Kidney (tissue), 14 donors: ENCODE data around the gene AXIN1. TPM values are rescaled to one million over a fixed set of nuclear protein-coding genes. Genes with fewer than 3 reads are reported as not detected.

Source experiments
- DNase-seq, 5 donors: peaks; one replicate each; pipeline ENCODE4 v3.0.0-alpha.2; 2013 to 2020
- FAIRE-seq: peaks from 2 replicates; lab custom pipeline; 2012; peaks lifted over from hg19 to GRCh38; lab: Jason Lieb, UNC
- H3K27ac ChIP-seq, 2 donors: one replicate each; pipeline ENCODE4 v1.7.0; 2013; ENCODE audit warnings: low read depth in 2 of 2, low read length in 2 of 2, inconsistent platforms in 1 of 2
- H3K27me3 ChIP-seq: one replicate; pipeline ENCODE4 v1.7.1; 2013; ENCODE audit warnings: low read length, inconsistent platforms; ENCODE audit not compliant: control insufficient read depth, insufficient read depth
- H3K36me3 ChIP-seq, 3 donors: one replicate each; pipeline versions ENCODE4 v1.7.0 to v1.7.1; 2013; ENCODE audit warnings: low read length in 3 of 3, control low read depth in 1 of 3, inconsistent platforms in 1 of 3; ENCODE audit not compliant: insufficient read depth in 3 of 3, control insufficient read depth in 2 of 3
- H3K4me1 ChIP-seq, 3 donors: one replicate each; pipeline versions ENCODE4 v1.7.0 to v1.7.1; 2013; ENCODE audit warnings: low read length in 3 of 3, inconsistent platforms in 1 of 3, low read depth in 1 of 3; ENCODE audit not compliant: control insufficient read depth in 2 of 3, insufficient read depth in 2 of 3
- H3K4me3 ChIP-seq, 3 donors: one replicate each; pipeline versions ENCODE4 v1.7.0 to v1.8.1; 2013; ENCODE audit warnings: low read length in 3 of 3, control low read depth in 1 of 3, inconsistent platforms in 1 of 3
- H3K9ac ChIP-seq, 3 donors: one replicate each; pipeline versions ENCODE4 v1.7.0 to v1.7.1; 2013; ENCODE audit warnings: low read length in 3 of 3, control low read depth in 1 of 3, inconsistent platforms in 1 of 3
- H3K9me3 ChIP-seq, 3 donors: one replicate each; pipeline versions ENCODE4 v1.7.0 to v1.7.1; 2013; ENCODE audit warnings: low read length in 3 of 3, control low read depth in 1 of 3, inconsistent platforms in 1 of 3; ENCODE audit not compliant: control insufficient read depth in 2 of 3, insufficient read depth in 1 of 3
- intact Hi-C: fragments of 100-400 bp; cut with DNase I; formaldehyde crosslinking; loops from one replicate; pipeline ENCODE4 v1.11.1; 2022
- polyA plus RNA-seq: library from polyadenylated mRNA; stranded (reverse); fragments of 350-450 nt; fragmentation: Illumina TruSeq; extraction: RNeasy Lipid Tissue Mini Kit (QIAGEN cat#74804); gene quantifications from one replicate; pipeline ENCODE4 v1.2.3, GENCODE V29; 2014; ENCODE audit warnings: low read depth, low replicate concordance; ENCODE audit not compliant: insufficient read depth
- total RNA-seq: library from RNA; stranded (reverse); fragmentation: NEBNext Ultra II Directional; extraction: Animal tissue kit (Norgen Biotek cat#: 25700); gene quantifications from one replicate; pipeline ENCODE4 v1.2.1, GENCODE V29; 2021
- TF ChIP-seq, protein P1 (sequence below): IDR thresholded peaks from 3 replicates; pipeline ENCODE4 v1.5.1; 2012; ENCODE audit warnings: mild to moderate bottlenecking, moderate library complexity, borderline replicate concordance; ENCODE audit not compliant: insufficient read depth; ENCODE audit errors: extremely low read depth
- donor health status: control.
- donor health status: control.
- donor health status: control.
- donor health status: control.
- donor health status: control.
- donor health status: DM: yes; HTN: yes; CAD: no.
- donor health status: Normal renal cell carcinoma (clear cell type).

The AXIN1 gene
- total and polyA plus RNA-seq, 2 donors from 2014 or later = 9.7 to 24.6 TPM

- H3K4me1 ChIP-seq = peaks cover 0 to 9% (median 0%) of the 10 kb centered on the region in 3 donors
- intact Hi-C loops = no loop called here
- H3K27ac ChIP-seq = no peak overlapping the region
- TF ChIP-seq, protein P1, sequence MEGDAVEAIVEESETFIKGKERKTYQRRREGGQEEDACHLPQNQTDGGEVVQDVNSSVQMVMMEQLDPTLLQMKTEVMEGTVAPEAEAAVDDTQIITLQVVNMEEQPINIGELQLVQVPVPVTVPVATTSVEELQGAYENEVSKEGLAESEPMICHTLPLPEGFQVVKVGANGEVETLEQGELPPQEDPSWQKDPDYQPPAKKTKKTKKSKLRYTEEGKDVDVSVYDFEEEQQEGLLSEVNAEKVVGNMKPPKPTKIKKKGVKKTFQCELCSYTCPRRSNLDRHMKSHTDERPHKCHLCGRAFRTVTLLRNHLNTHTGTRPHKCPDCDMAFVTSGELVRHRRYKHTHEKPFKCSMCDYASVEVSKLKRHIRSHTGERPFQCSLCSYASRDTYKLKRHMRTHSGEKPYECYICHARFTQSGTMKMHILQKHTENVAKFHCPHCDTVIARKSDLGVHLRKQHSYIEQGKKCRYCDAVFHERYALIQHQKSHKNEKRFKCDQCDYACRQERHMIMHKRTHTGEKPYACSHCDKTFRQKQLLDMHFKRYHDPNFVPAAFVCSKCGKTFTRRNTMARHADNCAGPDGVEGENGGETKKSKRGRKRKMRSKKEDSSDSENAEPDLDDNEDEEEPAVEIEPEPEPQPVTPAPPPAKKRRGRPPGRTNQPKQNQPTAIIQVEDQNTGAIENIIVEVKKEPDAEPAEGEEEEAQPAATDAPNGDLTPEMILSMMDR = no peak
- FAIRE-seq (no peak), DNase-seq (peak in 2 of 5 donors; percentile 65 to 76)
- peak overlapping the region in 2 of 3 donors; percentile 24 to 56 for H3K4me3 ChIP-seq
- H3K27me3 ChIP-seq = no peaks in the 10 kb centered on the region
- H3K9me3 ChIP-seq = no peaks in the 10 kb centered on the region
- H3K36me3 ChIP-seq = peaks cover 0 to 17% (median 0%) of the 10 kb centered on the region in 3 donors
- no peak overlapping the region for H3K9ac ChIP-seq
These were observed 17.4 kb upstream of the AXIN1 start for GRCh38 chr16:369866-370436.

GRCh38 chr16:369275-369865, 16.8 kb upstream of the AXIN1 start:
- TF ChIP-seq, protein P1 = no peak
- Histone ChIP-seq H3K9me3 (no peaks in the 10 kb centered on the region), H3K9ac (no peak overlapping the region), H3K4me3 (peak overlapping the region in 1 of 3 donors; percentile 56), H3K27ac (no peak overlapping the region), H3K4me1 (peaks cover 0 to 15% (median 0%) of the 10 kb centered on the region in 3 donors), H3K36me3 (peaks cover 0 to 12% (median 0%) of the 10 kb centered on the region in 3 donors), H3K27me3 (no peaks in the 10 kb centered on the region)
- FAIRE-seq = no peak
- intact Hi-C loops = no loop called here
- peak in 1 of 5 donors; percentile 51 for DNase-seq

GRCh38 chr16:368388-369158, 16.1 kb upstream of the AXIN1 start:
- Histone ChIP-seq H3K27ac (no peak overlapping the region), H3K36me3 (peaks cover 0 to 12% (median 0%) of the 10 kb centered on the region in 3 donors), H3K4me3 (no peak overlapping the region), H3K9ac (no peak overlapping the region), H3K27me3 (no peaks in the 10 kb centered on the region), H3K9me3 (no peaks in the 10 kb centered on the region), H3K4me1 (peaks cover 0 to 16% (median 0%) of the 10 kb centered on the region in 3 donors)
- intact Hi-C loops = no loop called here
- DNase-seq = peak in 1 of 5 donors; percentile 78
- FAIRE-seq = no peak
- TF ChIP-seq, protein P1 = no peak
